KOPT-K1 (cell line): ENCODE data around the gene SOWAHA.

Experiments
- H3K27ac ChIP-seq: fragments of 200-600 bp; sonication (generic); 2 replicates; pipeline ENCODE4 v1.5.1; 2016; ENCODE audit warnings: antibody characterized with exemption, mild to moderate bottlenecking, low read depth, low read length; ENCODE audit not compliant: poor library complexity, severe bottlenecking
- H3K36me3 ChIP-seq: fragments of 200-600 bp; sonication (generic); 2 replicates; pipeline ENCODE4 v1.5.1; 2017; ENCODE audit warnings: antibody characterized with exemption, mild to moderate bottlenecking, low read length, moderate library complexity; ENCODE audit not compliant: insufficient read depth
- H3K9me3 ChIP-seq: fragments of 200-600 bp; sonication (generic); 2 replicates; pipeline ENCODE4 v1.5.1; 2017; ENCODE audit warnings: antibody characterized with exemption, low read length, mild to moderate bottlenecking; ENCODE audit not compliant: insufficient read depth, poor library complexity, severe bottlenecking

The SOWAHA gene

GRCh38 chr5:132865668-132866341 is 52.7 kb downstream of the SOWAHA start:
- no peaks in the 10 kb centered on the region for H3K9me3 ChIP-seq
- H3K27ac ChIP-seq: peak overlapping the region; percentile 71
- peaks cover 32% of the 10 kb centered on the region for H3K36me3 ChIP-seq
